HEK293 (cell line): ENCODE measurements around the gene FNDC10.

Experiments used
- GLI2 ChIP-seq: fragments of 450-650 bp; formaldehyde crosslinking; IDR thresholded peaks from 2 replicates; pipeline ENCODE4; 2017; ENCODE audit warnings: missing biosample characterization, missing genetic modification characterization, low read depth, borderline replicate concordance
- IKZF3 ChIP-seq: fragments of 450-650 bp; IDR thresholded peaks from 2 replicates; pipeline ENCODE4 v1.5.0; 2018; ENCODE audit warnings: missing biosample characterization, mild to moderate bottlenecking, missing genetic modification characterization, moderate library complexity
- KLF17 ChIP-seq: fragments of 450-650 bp; formaldehyde crosslinking; IDR thresholded peaks from 2 replicates; pipeline ENCODE4 v1.5.1; 2016; ENCODE audit warnings: missing biosample characterization, missing genetic modification characterization
- REPIN1 ChIP-seq: fragments of 450-650 bp; formaldehyde crosslinking; IDR thresholded peaks from 2 replicates; pipeline ENCODE4 v1.5.1; 2017; ENCODE audit warnings: missing biosample characterization, missing genetic modification characterization, low read depth
- SCRT1 ChIP-seq: fragments of 450-650 bp; formaldehyde crosslinking; IDR thresholded peaks from 2 replicates; pipeline ENCODE4 v1.5.1; 2016; ENCODE audit warnings: missing biosample characterization, missing genetic modification characterization, borderline replicate concordance
- SCRT2 ChIP-seq: fragments of 450-650 bp; formaldehyde crosslinking; IDR thresholded peaks from 2 replicates; pipeline ENCODE4 v1.5.1; 2016; ENCODE audit warnings: missing biosample characterization, missing genetic modification characterization
- SP3 ChIP-seq: fragments of 450-650 bp; formaldehyde crosslinking; IDR thresholded peaks from 2 replicates; pipeline ENCODE4 v1.5.1; 2016; ENCODE audit warnings: missing biosample characterization, missing genetic modification characterization
- ZBTB11 ChIP-seq: fragments of 450-650 bp; formaldehyde crosslinking; conservative IDR thresholded peaks from 2 replicates; pipeline ENCODE4 v1.5.1; 2016; ENCODE audit warnings: low read depth, missing biosample characterization, missing genetic modification characterization
- ZBTB49 ChIP-seq: fragments of 450-650 bp; formaldehyde crosslinking; IDR thresholded peaks from 2 replicates; pipeline ENCODE4 v1.5.1; 2016; ENCODE audit warnings: missing biosample characterization, missing genetic modification characterization, low read depth
- ZFP41 ChIP-seq: fragments of 450-650 bp; formaldehyde crosslinking; IDR thresholded peaks from 2 replicates; pipeline ENCODE4 v1.5.1; 2016; ENCODE audit warnings: missing biosample characterization, missing genetic modification characterization, borderline replicate concordance
- ZNF10 ChIP-seq: fragments of 450-650 bp; formaldehyde crosslinking; IDR thresholded peaks from 2 replicates; pipeline ENCODE4 v1.5.1; 2017; ENCODE audit warnings: missing biosample characterization, missing genetic modification characterization
- ZNF157 ChIP-seq: fragments of 450-650 bp; formaldehyde crosslinking; IDR thresholded peaks from 2 replicates; pipeline ENCODE4 v1.5.1; 2016; ENCODE audit warnings: missing biosample characterization, missing genetic modification characterization
- ZNF223 ChIP-seq: fragments of 450-650 bp; formaldehyde crosslinking; IDR thresholded peaks from 2 replicates; pipeline ENCODE4 v1.5.1; 2016; ENCODE audit warnings: missing biosample characterization, missing genetic modification characterization
- ZNF248 ChIP-seq: fragments of 450-650 bp; formaldehyde crosslinking; IDR thresholded peaks from 2 replicates; pipeline ENCODE4 v1.5.1; 2017; ENCODE audit warnings: missing biosample characterization, missing genetic modification characterization
- ZNF302 ChIP-seq: fragments of 450-650 bp; formaldehyde crosslinking; IDR thresholded peaks from 2 replicates; pipeline ENCODE4 v1.5.1; 2016; ENCODE audit warnings: missing biosample characterization, missing genetic modification characterization, low read depth
- ZNF362 ChIP-seq: fragments of 450-650 bp; formaldehyde crosslinking; IDR thresholded peaks from 2 replicates; pipeline ENCODE4 v1.5.1; 2016; ENCODE audit warnings: missing biosample characterization, missing genetic modification characterization
- ZNF37A ChIP-seq: fragments of 450-650 bp; IDR thresholded peaks from 2 replicates; pipeline ENCODE4 v1.5.1; 2018; ENCODE audit warnings: missing biosample characterization, missing genetic modification characterization
- ZNF394 ChIP-seq: fragments of 450-650 bp; formaldehyde crosslinking; IDR thresholded peaks from 2 replicates; pipeline ENCODE4 v1.5.1; 2016; ENCODE audit warnings: missing biosample characterization, missing genetic modification characterization, mild to moderate bottlenecking, moderate library complexity, borderline replicate concordance
- ZNF473 ChIP-seq: fragments of 450-650 bp; formaldehyde crosslinking; IDR thresholded peaks from 2 replicates; pipeline ENCODE4 v1.5.1; 2017; ENCODE audit warnings: missing biosample characterization, missing genetic modification characterization
- ZNF510 ChIP-seq: fragments of 450-650 bp; formaldehyde crosslinking; IDR thresholded peaks from 2 replicates; pipeline ENCODE4 v1.5.1; 2018; ENCODE audit warnings: mild to moderate bottlenecking, missing genetic modification characterization, missing biosample characterization; ENCODE audit not compliant: insufficient replicate concordance
- ZNF610 ChIP-seq: fragments of 450-650 bp; formaldehyde crosslinking; IDR thresholded peaks from 2 replicates; pipeline ENCODE4 v1.5.1; 2016; ENCODE audit warnings: missing biosample characterization, missing genetic modification characterization, borderline replicate concordance
- ZNF624 ChIP-seq: fragments of 450-650 bp; formaldehyde crosslinking; IDR thresholded peaks from 2 replicates; pipeline ENCODE4 v1.5.1; 2017; ENCODE audit warnings: missing biosample characterization, missing genetic modification characterization
- ZNF747 ChIP-seq: fragments of 450-650 bp; formaldehyde crosslinking; IDR thresholded peaks from 2 replicates; pipeline ENCODE4 v1.5.1; 2016; ENCODE audit warnings: missing biosample characterization, missing genetic modification characterization
- ZNF768 ChIP-seq: fragments of 450-650 bp; formaldehyde crosslinking; IDR thresholded peaks from 2 replicates; pipeline ENCODE4 v1.5.1; 2018; ENCODE audit warnings: missing biosample characterization, mild to moderate bottlenecking, missing genetic modification characterization
- ZNF777 ChIP-seq: fragments of 450-650 bp; formaldehyde crosslinking; IDR thresholded peaks from 2 replicates; pipeline ENCODE4 v1.5.1; 2017; ENCODE audit warnings: missing biosample characterization, missing genetic modification characterization, borderline replicate concordance
- ZNF785 ChIP-seq: fragments of 450-650 bp; formaldehyde crosslinking; IDR thresholded peaks from 2 replicates; pipeline ENCODE4 v1.5.1; 2016; ENCODE audit warnings: missing biosample characterization, missing genetic modification characterization
- ZSCAN23 ChIP-seq: fragments of 450-650 bp; formaldehyde crosslinking; IDR thresholded peaks from 2 replicates; pipeline ENCODE4 v1.5.1; 2016; ENCODE audit warnings: missing biosample characterization, missing genetic modification characterization

FNDC10 gene

GRCh38 chr1:1615256-1616044 lies 15.5 kb upstream of the FNDC10 start, which contains the start of gene MIB2 (continued):
- TF ChIP-seq ZNF785 (tag by site-specific recombination) (no peak), ZBTB49 (tag by site-specific recombination) (no peak), ZNF624 (tag by site-specific recombination) (no peak), ZNF610 (tag by site-specific recombination) (peak; percentile 96), ZNF510 (tag by site-specific recombination) (no peak), SCRT1 (tag by site-specific recombination) (no peak), ZNF157 (tag by site-specific recombination) (no peak), IKZF3 (tag by site-specific recombination) (peak; percentile 55; the same call in 1 of the 2 replicates), ZNF362 (no peak), ZNF302 (tag by site-specific recombination) (no peak), KLF17 (peak; percentile 96), ZNF223 (tag by site-specific recombination) (no peak), ZBTB11 (tag by site-specific recombination) (peak; percentile 83), ZNF394 (peak; percentile 42; the same call in 1 of the 2 replicates), ZSCAN23 (tag by site-specific recombination) (peak; percentile 62; the same call in 1 of the 2 replicates), ZNF777 (tag by site-specific recombination) (no peak), GLI2 (tag by site-specific recombination) (no peak; the same call in 1 of the 2 replicates), ZNF37A (tag by site-specific recombination) (no peak), ZFP41 (tag by site-specific recombination) (no peak), SCRT2 (tag by site-specific recombination) (no peak), ZNF747 (tag by site-specific recombination) (no peak), SP3 (tag by site-specific recombination) (peak; percentile 85), ZNF473 (tag by site-specific recombination) (no peak), REPIN1 (tag by site-specific recombination) (peak; percentile 84; the same call in 1 of the 2 replicates), ZNF10 (tag by site-specific recombination) (no peak), ZNF248 (no peak), ZNF768 (tag by site-specific recombination) (no peak; the same call in 1 of the 2 replicates)
